ENCODE results near the gene NR4A1.

Gene NR4A1

GRCh38 chr12:52076811-52077210, 25.6 kb downstream of the NR4A1 start:
- TF ChIP-seq CTCF (IDR thresholded peaks at IDR 0.05) = no peak

GRCh38 chr12:52078276-52078675, 27.0 kb downstream of the NR4A1 start:
- no peak for TF ChIP-seq CTCF (IDR thresholded peaks at IDR 0.05)

GRCh38 chr12:52079576-52080402, 28.5 kb downstream of the NR4A1 start, which contains the start of gene SMIM41:
SMIM41 (plus strand) TSS chr12:52079704; CDS start chr12:52079780, 76 bp downstream.
- no peak for TF ChIP-seq CTCF (IDR thresholded peaks at IDR 0.05)

GRCh38 chr12:52080403-52081251, 29.4 kb downstream of the NR4A1 start:
- TF ChIP-seq CTCF (IDR thresholded peaks at IDR 0.05) = no peak

- TF ChIP-seq CTCF (IDR thresholded peaks at IDR 0.05) = no peak
Measured at GRCh38 chr12:52081263-52081733, 30.1 kb downstream of the NR4A1 start.

GRCh38 chr12:52082026-52082668, 30.9 kb downstream of the NR4A1 start:
- no peak for TF ChIP-seq CTCF (IDR thresholded peaks at IDR 0.05)

GRCh38 chr12:52082669-52082987, 31.4 kb downstream of the NR4A1 start:
- TF ChIP-seq CTCF (IDR thresholded peaks at IDR 0.05) = no peak

All from LNCAP (cell line).